ENCODE results near the gene ZC3H13.

Gene ZC3H13

GRCh38 chr13:46062185-46062584, 9.6 kb upstream of the ZC3H13 start:
- DNase-seq = no peak

GRCh38 chr13:46059405-46059804, 6.9 kb upstream of the ZC3H13 start:
- DNase-seq = no peak

DNA sequence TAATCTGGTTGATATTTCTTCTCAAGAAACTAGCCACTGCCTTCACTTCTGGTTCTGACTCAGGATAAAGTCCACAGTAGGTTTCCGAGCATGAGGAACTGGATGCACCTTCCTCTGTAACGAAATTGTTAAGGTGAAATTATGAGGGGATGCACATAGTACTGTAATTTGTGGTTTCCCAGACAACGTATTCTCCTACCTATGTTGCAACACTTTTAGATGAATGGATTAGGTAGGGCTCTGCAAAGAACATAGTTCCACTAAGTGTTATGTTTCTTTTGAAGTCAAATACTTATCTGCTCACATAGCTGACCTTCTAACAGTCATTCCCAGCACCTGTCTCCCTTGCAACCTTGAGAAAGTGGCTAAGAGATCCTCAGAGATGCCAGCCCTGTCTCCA, 5.7 kb upstream of the ZC3H13 start:
- DNase-seq = no peak

GRCh38 chr13:46057256-46058015, 4.9 kb upstream of the ZC3H13 start:
- no peak for DNase-seq

DNA sequence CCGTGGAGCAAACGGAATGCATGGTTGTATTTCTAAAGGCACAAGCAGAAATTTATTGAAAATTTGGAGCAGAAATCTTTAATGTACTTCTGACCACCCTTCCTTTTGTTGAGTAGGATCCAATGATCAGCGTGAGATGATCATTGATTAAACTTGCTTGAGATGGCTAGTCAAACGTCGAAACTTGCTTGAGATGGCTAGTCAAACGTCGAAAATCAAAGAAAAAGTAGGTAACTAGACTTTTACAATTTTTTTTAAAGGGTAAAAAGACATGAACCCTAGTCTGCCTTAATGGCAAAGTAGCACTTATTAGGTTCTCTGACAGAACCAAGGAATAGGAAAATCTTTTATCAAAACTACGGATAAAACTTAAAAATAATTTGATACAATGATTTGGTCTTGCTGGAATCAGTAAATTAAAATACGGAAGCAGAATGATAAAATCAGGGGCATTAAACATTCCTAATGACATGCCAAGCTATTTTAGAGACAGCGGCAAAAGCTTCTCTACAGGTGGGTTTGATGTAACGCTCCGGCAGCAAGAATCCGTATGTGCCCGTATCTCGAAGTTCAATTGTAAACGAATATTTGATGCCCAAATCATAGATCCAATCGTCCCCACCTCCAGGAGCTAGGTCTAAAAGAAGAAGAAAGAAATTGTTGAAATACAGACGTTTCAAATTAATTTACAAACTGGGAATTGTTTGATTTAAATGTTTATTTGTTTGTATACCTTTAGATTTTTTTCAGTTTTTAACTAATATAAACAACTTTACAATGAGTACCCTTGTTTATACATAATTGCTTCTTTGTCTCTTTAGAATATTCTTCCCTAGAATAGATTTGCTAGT, 841 bp upstream of the ZC3H13 start:
- no peak for DNase-seq

- DNase-seq = no peak
Measured at GRCh38 chr13:46051968-46052318, 603 bp downstream of the ZC3H13 start.

GRCh38 chr13:46050771-46051170, 1.8 kb downstream of the ZC3H13 start:
- no peak for DNase-seq

- DNase-seq = no peak
Measured at GRCh38 chr13:46045424-46045823, 7.1 kb downstream of the ZC3H13 start.

DNA sequence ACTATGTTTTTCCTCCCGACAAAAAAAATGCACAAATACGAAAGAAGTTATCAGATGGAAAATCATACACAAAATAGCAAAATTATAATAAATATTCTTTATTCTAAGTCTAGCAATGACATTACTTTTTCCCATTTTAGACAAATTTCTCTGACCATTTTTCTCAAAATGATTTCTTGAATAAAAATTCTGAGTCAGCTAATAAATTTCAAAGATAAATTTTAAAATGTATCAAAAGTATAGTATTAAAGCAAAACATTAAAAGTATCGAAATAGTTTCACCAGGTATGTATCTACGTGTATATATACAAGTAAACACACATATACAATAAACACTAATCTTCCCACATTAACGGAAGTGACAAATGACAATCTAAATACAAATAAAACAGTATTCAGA, 8.9 kb downstream of the ZC3H13 start:
- no peak for DNase-seq

DNA sequence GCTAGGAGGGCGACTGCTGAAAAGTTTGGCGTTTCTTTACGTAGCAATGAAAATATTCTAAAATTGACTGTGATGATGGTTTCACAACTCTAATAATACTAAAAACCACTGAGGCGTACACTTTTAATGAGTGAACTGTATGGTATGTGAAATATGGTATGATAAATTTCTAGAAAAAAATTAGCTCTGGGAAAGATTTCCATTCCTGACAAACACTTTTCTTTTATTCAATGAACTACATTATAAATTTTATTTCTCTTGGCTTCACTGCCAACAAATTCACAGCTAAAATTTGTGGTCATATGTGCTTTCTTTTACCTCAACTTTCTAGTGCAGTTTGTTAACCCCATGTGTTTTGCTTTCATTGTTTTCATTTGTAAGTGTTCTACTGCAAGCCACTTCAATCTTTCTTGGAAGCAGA, 11.1 kb downstream of the ZC3H13 start:
- no peak for DNase-seq

GRCh38 chr13:46040763-46041162, 11.8 kb downstream of the ZC3H13 start:
- DNase-seq = no peak

DNA sequence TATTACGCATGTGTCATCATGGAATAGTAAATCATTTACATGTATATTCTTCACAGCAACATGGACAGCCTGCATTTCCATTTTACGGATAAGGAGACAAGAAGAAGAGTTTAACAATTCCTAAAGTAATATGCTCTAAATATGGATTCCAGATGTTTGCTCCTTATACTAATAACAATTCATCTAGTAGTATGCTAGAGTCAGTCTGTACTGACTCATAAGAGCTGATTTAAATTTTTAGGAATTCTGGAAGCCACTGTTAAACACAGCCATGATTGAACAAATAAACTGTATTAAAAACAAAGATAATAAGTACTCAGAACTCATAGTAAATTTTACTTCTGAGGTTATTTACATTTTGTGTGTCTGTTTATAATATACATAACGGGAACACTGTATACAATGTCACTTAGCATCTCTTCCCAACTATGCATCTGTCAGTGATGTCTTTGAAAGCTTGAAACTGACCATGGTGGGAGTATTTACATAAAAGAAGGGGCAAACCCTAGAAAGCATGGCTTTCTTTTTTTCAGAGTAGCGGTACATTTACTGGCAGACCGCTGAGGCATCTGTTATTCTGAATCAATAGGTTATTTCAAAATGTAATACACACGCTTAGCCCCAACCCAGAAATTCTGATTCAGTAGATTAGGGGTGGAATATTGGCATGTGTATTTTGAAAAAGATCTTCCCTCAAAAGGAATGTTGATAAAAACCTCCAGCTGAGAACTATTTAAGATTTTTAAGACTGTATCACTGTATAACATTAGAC, 12.9 kb downstream of the ZC3H13 start:
- no peak for DNase-seq

GRCh38 chr13:46038296-46038695, 14.2 kb downstream of the ZC3H13 start:
- no peak for DNase-seq

GRCh38 chr13:46035066-46035465, 17.5 kb downstream of the ZC3H13 start:
- no peak for DNase-seq

DNA sequence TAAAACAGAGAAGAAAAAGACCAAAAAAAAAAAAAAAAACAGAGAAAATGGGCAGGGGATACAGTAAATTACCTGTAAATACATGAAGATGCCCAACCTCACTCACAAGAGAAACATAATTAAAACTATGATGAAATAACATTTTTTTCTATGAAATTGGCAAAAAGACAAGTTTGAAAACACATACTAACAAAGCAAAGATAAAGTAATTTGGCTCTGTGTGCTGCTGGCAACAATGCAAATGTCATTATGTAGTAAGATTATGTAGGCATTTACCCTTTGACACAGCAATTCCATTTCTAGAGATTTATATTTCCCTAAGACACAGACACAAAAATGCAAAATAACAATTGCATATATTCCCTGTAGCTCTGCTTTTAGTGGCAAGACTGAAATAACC, 20.2 kb downstream of the ZC3H13 start:
- no peak for DNase-seq

- no peak for DNase-seq
Measured at GRCh38 chr13:46031581-46032263, 20.8 kb downstream of the ZC3H13 start.

- DNase-seq = no peak
Measured at GRCh38 chr13:46025157-46025556, 27.4 kb downstream of the ZC3H13 start.

DNA sequence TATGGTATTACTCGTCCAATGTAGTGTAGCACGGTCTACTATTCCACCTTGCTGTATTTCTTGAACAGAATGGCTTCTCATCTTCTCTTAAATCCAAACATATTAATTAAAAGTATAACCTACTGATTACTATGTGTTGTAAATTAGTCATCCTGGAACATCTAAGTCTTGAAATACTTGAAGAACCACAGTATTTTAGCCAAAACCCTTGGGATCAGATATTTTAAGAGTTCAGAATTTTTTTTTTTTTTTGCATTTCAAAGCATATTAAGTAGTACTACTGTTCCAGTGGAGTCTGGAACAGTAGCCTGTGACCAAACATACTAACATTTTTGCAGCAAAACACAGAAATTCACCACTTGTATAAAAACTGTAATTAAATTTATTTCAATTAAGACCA, 30.1 kb downstream of the ZC3H13 start:
- DNase-seq = no peak

- DNase-seq = no peak
Measured at GRCh38 chr13:46016216-46016615, 36.3 kb downstream of the ZC3H13 start.

DNA sequence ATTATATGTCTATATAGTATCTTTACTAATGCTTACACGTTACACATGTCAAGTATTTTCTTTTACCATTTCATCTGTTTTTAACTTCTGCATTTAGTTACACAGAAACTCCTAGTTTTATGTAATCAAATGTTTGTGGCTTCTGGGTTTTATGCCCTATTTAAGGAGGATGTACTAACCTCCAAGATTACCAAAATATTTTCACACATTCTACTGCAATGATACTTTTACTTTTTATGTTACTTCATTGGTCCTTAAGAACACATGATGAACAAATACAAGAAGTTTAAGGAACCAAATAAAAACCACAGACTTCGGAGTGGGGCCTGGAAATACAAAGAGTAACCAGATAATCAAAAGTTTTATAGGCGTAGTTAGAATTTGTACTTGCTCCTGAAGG, 37.2 kb downstream of the ZC3H13 start:
- no peak for DNase-seq

DNA sequence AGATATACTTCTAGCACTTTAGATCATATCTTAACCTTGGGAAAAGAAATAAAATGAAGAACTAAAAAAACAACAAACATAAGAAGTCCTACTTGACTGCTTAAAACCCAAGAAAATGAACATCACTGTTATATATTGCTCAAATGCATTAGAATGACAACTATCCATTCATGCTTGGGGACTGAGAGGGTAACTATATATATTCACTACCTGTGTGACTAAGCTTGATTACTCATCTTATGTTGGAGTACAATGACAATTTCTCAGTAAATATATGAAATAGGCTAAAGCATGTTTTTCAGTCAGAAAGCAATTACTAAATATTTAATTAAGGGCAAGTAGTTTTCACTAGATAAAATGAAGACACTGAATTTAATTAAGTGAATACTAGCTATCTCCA, 40.1 kb downstream of the ZC3H13 start:
- DNase-seq = no peak

- DNase-seq = no peak
Measured at GRCh38 chr13:46010148-46010547, 42.4 kb downstream of the ZC3H13 start.

GRCh38 chr13:46008631-46009030, 43.9 kb downstream of the ZC3H13 start:
- DNase-seq = no peak

Data from right hindlimb (tissue), 1 donor.